Effector memory CD8-positive, alpha-beta T cell (primary cell): ENCODE measurements around the gene SLC15A5.

Experiments
- ATAC-seq: fragments of 150-1000 bp; cut with Tn5 transposase; replicated peaks from 2 replicates; pipeline ENCODE4 v1.10.0; 2021; ENCODE audit warnings: mild to moderate bottlenecking, moderate library complexity
- DNase-seq, 3 experiments: peaks; one replicate each; pipeline ENCODE4 v3.0.0; 2021
- H3K27ac Mint-ChIP-seq, 2 donors: one replicate each; pipeline ENCODE4 v1.8.0; 2022; ENCODE audit warnings: mild to moderate bottlenecking in 2 of 2, mixed read lengths in 2 of 2, moderate library complexity in 2 of 2
- H3K27me3 Mint-ChIP-seq, 2 donors: one replicate each; pipeline ENCODE4 v1.8.0; 2022; ENCODE audit warnings: mixed read lengths in 2 of 2
- H3K36me3 Mint-ChIP-seq: one replicate; pipeline ENCODE4 v1.8.0; 2022; ENCODE audit warnings: mild to moderate bottlenecking, moderate library complexity, mixed read lengths; ENCODE audit not compliant: insufficient read depth
- H3K4me1 Mint-ChIP-seq, 2 donors: one replicate each; pipeline ENCODE4 v1.8.0; 2022; ENCODE audit warnings: low read depth in 2 of 2, mixed read lengths in 2 of 2
- H3K4me3 Mint-ChIP-seq, 2 donors: one replicate each; pipeline ENCODE4 v1.8.0; 2022; ENCODE audit warnings: mild to moderate bottlenecking in 2 of 2, mixed read lengths in 2 of 2, moderate library complexity in 2 of 2
- H3K9me3 Mint-ChIP-seq, 2 donors: one replicate each; pipeline ENCODE4 v1.8.0; 2022; ENCODE audit warnings: mixed read lengths in 2 of 2
- total RNA-seq, 9 experiments: gene quantifications; one replicate each; lab custom pipeline; 2026; lab: John Stamatoyannopoulos, UW

Gene SLC15A5
- 0 reads per million in 9 experiments for total RNA-seq

- no peak within 1 kb of the TSS for H3K4me3 Mint-ChIP-seq
- ATAC-seq, result no peak
- no peaks in the 10 kb centered on the region for H3K4me1 Mint-ChIP-seq
- no peaks in the 10 kb centered on the region for H3K36me3 Mint-ChIP-seq
- peaks cover 3 to 13% of the 10 kb centered on the region in 2 donors for H3K9me3 Mint-ChIP-seq
- H3K27ac Mint-ChIP-seq, result no peak within 1 kb of the TSS
- H3K27me3 Mint-ChIP-seq, result no peaks in the 10 kb centered on the region
- no peak for DNase-seq
Measured at GRCh38 chr12:16277585-16277984, at the start of gene SLC15A5. Gene SLC15A5, minus strand, starts transcription at chr12:16277685. Its CDS starts 0 bp downstream, at chr12:16277685.

- H3K27me3 Mint-ChIP-seq, result no peaks in the 10 kb centered on the region
- no peaks in the 10 kb centered on the region for H3K4me1 Mint-ChIP-seq
Measured at GRCh38 chr12:16325426-16325825, 47.9 kb upstream of the SLC15A5 start.

GRCh38 chr12:16324772-16325171, 47.3 kb upstream of the SLC15A5 start:
- ATAC-seq, result no peak
- Mint-ChIP-seq H3K4me1 (no peaks in the 10 kb centered on the region), H3K36me3 (no peaks in the 10 kb centered on the region)

More at GRCh38 chr12:16325426-16325825, 47.9 kb upstream of the SLC15A5 start:
- ATAC-seq (no peak), DNase-seq (no peak)
- no peak overlapping the region for H3K27ac Mint-ChIP-seq
- H3K36me3 Mint-ChIP-seq, result no peaks in the 10 kb centered on the region
- H3K4me3 Mint-ChIP-seq, result no peak overlapping the region
- peaks cover 13 to 14% of the 10 kb centered on the region in 2 donors for H3K9me3 Mint-ChIP-seq

GRCh38 chr12:16324272-16324671, 46.8 kb upstream of the SLC15A5 start:
- H3K9me3 Mint-ChIP-seq, result peaks cover 13 to 14% of the 10 kb centered on the region in 2 donors
- no peak overlapping the region for H3K27ac Mint-ChIP-seq

More at GRCh38 chr12:16324772-16325171, 47.3 kb upstream of the SLC15A5 start:
- Mint-ChIP-seq H3K9me3 (peaks cover 13 to 14% of the 10 kb centered on the region in 2 donors), H3K27me3 (no peaks in the 10 kb centered on the region), H3K27ac (no peak overlapping the region), H3K4me3 (no peak overlapping the region)
- DNase-seq, result no peak

GRCh38 chr12:16323638-16324037, 46.2 kb upstream of the SLC15A5 start:
- ATAC-seq, result no peak
- Mint-ChIP-seq H3K36me3 (no peaks in the 10 kb centered on the region), H3K9me3 (peaks cover 13 to 14% of the 10 kb centered on the region in 2 donors)

More at GRCh38 chr12:16324272-16324671, 46.8 kb upstream of the SLC15A5 start:
- no peak overlapping the region for H3K4me3 Mint-ChIP-seq
- no peaks in the 10 kb centered on the region for H3K36me3 Mint-ChIP-seq
- no peak for ATAC-seq
- DNase-seq, result no peak
- H3K4me1 Mint-ChIP-seq, result no peaks in the 10 kb centered on the region
- H3K27me3 Mint-ChIP-seq, result no peaks in the 10 kb centered on the region

GRCh38 chr12:16323010-16323409, 45.5 kb upstream of the SLC15A5 start:
- Mint-ChIP-seq H3K27ac (no peak overlapping the region), H3K36me3 (no peaks in the 10 kb centered on the region), H3K4me1 (no peaks in the 10 kb centered on the region), H3K9me3 (peaks cover 13 to 15% of the 10 kb centered on the region in 2 donors), H3K27me3 (no peaks in the 10 kb centered on the region), H3K4me3 (no peak overlapping the region)
- no peak for ATAC-seq
- no peak for DNase-seq

More at GRCh38 chr12:16323638-16324037, 46.2 kb upstream of the SLC15A5 start:
- H3K4me3 Mint-ChIP-seq, result no peak overlapping the region
- no peak for DNase-seq
- no peaks in the 10 kb centered on the region for H3K4me1 Mint-ChIP-seq
- no peaks in the 10 kb centered on the region for H3K27me3 Mint-ChIP-seq
- no peak overlapping the region for H3K27ac Mint-ChIP-seq

- DNase-seq, result no peak
- Mint-ChIP-seq H3K4me3 (no peak overlapping the region), H3K36me3 (no peaks in the 10 kb centered on the region), H3K4me1 (no peaks in the 10 kb centered on the region), H3K27ac (no peak overlapping the region), H3K9me3 (peaks cover 10 to 33% of the 10 kb centered on the region in 2 donors), H3K27me3 (no peaks in the 10 kb centered on the region)
- ATAC-seq, result no peak
Measured at GRCh38 chr12:16310934-16311333, 33.4 kb upstream of the SLC15A5 start.

- Mint-ChIP-seq H3K27me3 (no peaks in the 10 kb centered on the region), H3K36me3 (no peaks in the 10 kb centered on the region), H3K4me1 (no peaks in the 10 kb centered on the region), H3K27ac (no peak overlapping the region), H3K4me3 (no peak overlapping the region), H3K9me3 (peaks cover 12 to 20% of the 10 kb centered on the region in 2 donors)
- DNase-seq (no peak), ATAC-seq (no peak)
Measured at GRCh38 chr12:16307856-16308475, 30.5 kb upstream of the SLC15A5 start.

- Mint-ChIP-seq H3K36me3 (no peaks in the 10 kb centered on the region), H3K27me3 (no peaks in the 10 kb centered on the region), H3K27ac (no peak overlapping the region), H3K4me3 (no peak overlapping the region), H3K9me3 (peaks cover 1 to 7% of the 10 kb centered on the region in 2 donors), H3K4me1 (no peaks in the 10 kb centered on the region)
- ATAC-seq, result no peak
- DNase-seq, result no peak
Measured at GRCh38 chr12:16303939-16304338, 26.5 kb upstream of the SLC15A5 start.

- peaks cover 5 to 9% of the 10 kb centered on the region in 2 donors for H3K9me3 Mint-ChIP-seq
- H3K36me3 Mint-ChIP-seq, result no peaks in the 10 kb centered on the region
- DNase-seq (no peak), ATAC-seq (no peak)
- H3K27ac Mint-ChIP-seq, result no peak overlapping the region
- H3K4me3 Mint-ChIP-seq, result no peak overlapping the region
- no peaks in the 10 kb centered on the region for H3K4me1 Mint-ChIP-seq
- H3K27me3 Mint-ChIP-seq, result no peaks in the 10 kb centered on the region
Measured at GRCh38 chr12:16300736-16301135, 23.3 kb upstream of the SLC15A5 start.

GRCh38 chr12:16300122-16300521, 22.6 kb upstream of the SLC15A5 start:
- peaks cover 5 to 9% of the 10 kb centered on the region in 2 donors for H3K9me3 Mint-ChIP-seq
- H3K36me3 Mint-ChIP-seq, result no peaks in the 10 kb centered on the region
- no peaks in the 10 kb centered on the region for H3K27me3 Mint-ChIP-seq
- H3K27ac Mint-ChIP-seq, result no peak overlapping the region
- no peak for ATAC-seq
- no peak overlapping the region for H3K4me3 Mint-ChIP-seq
- DNase-seq, result no peak
- H3K4me1 Mint-ChIP-seq, result no peaks in the 10 kb centered on the region

- H3K27me3 Mint-ChIP-seq, result no peaks in the 10 kb centered on the region
Measured at GRCh38 chr12:16299403-16299802, 21.9 kb upstream of the SLC15A5 start.

GRCh38 chr12:16297521-16297920, 20.0 kb upstream of the SLC15A5 start:
- Mint-ChIP-seq H3K36me3 (no peaks in the 10 kb centered on the region), H3K27me3 (no peaks in the 10 kb centered on the region), H3K9me3 (peaks cover 5 to 9% of the 10 kb centered on the region in 2 donors), H3K27ac (no peak overlapping the region), H3K4me3 (no peak overlapping the region), H3K4me1 (no peaks in the 10 kb centered on the region)
- no peak for ATAC-seq
- no peak for DNase-seq

More at GRCh38 chr12:16299403-16299802, 21.9 kb upstream of the SLC15A5 start:
- Mint-ChIP-seq H3K36me3 (no peaks in the 10 kb centered on the region), H3K9me3 (peaks cover 5 to 9% of the 10 kb centered on the region in 2 donors), H3K27ac (no peak overlapping the region), H3K4me1 (no peaks in the 10 kb centered on the region), H3K4me3 (no peak overlapping the region)
- DNase-seq, result no peak
- ATAC-seq, result no peak

GRCh38 chr12:16294376-16294956, 17.0 kb upstream of the SLC15A5 start:
- Mint-ChIP-seq H3K27me3 (no peaks in the 10 kb centered on the region), H3K4me1 (no peaks in the 10 kb centered on the region), H3K4me3 (no peak overlapping the region), H3K27ac (no peak overlapping the region), H3K36me3 (no peaks in the 10 kb centered on the region), H3K9me3 (peaks cover 9 to 10% of the 10 kb centered on the region in 2 donors)
- DNase-seq (no peak), ATAC-seq (no peak)
